Dedifferentiated amniotic fluid mesenchymal stem cell (primary cell): ENCODE results near the gene OR52B6.
"Not testable (repeated sequence)": the region's sequence is repeated elsewhere in the genome, so short reads cannot be mapped to it uniquely, and the experiment has no call there.

Source experiments
- DNase-seq: peaks from one replicate; pipeline ENCODE4 v3.0.0-alpha.2; 2016; ENCODE audit errors: extremely low spot score

Gene OR52B6

DNA sequence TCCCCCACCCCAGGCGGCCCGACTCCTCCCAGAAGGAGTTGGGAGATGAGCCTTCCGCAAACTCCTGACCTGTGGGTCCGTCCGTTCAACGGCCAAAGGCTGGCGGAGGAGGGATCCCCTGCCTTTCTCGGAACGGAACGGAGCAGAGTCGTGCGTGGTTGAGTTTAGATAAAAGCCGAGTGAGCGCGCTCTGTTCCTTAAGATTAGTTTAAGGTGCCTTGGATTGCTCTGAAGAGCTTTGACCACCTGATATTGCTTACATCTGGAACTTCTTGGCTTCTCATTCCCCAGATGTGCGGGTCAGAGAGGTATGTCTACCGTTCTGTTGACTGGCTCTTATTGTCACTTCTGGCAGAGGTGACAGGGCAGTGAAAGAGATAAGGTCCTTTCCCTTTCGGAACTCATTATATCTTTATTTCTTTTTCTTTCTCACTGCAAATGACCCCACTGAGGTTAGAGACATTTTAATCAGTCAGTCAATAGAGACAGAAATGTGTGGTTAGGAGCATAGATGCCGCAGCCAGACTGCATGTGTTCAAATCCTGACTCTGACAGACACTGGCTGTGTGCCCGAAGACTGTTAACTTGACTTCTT is 16.0 kb downstream of the OR52B6 start, which contains the start of gene TRIM6:
TSS of gene TRIM6 (plus strand) at position 31 of the 595 bp plus-strand sequence. CDS start at position 292, 261 bp downstream.
- no peak for DNase-seq

- no peak for DNase-seq
Measured at GRCh38 chr11:5597953-5598352, 17.3 kb downstream of the OR52B6 start.

GRCh38 chr11:5600374-5600851 is 19.7 kb downstream of the OR52B6 start:
- DNase-seq: peak; percentile 33

- DNase-seq: not testable (repeated sequence)
Measured at GRCh38 chr11:5602791-5603190, 22.1 kb downstream of the OR52B6 start.

DNA sequence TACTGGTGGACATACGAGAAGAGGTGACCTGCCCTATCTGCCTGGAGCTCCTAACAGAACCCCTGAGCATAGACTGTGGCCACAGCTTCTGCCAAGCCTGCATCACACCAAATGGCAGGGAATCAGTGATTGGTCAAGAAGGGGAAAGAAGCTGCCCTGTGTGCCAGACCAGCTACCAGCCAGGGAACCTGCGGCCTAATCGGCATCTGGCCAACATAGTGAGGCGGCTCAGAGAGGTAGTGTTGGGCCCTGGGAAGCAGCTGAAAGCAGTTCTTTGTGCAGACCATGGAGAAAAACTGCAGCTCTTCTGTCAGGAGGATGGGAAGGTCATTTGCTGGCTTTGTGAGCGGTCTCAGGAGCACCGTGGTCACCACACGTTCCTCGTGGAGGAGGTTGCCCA is 22.6 kb downstream of the OR52B6 start:
- DNase-seq: no peak

DNA sequence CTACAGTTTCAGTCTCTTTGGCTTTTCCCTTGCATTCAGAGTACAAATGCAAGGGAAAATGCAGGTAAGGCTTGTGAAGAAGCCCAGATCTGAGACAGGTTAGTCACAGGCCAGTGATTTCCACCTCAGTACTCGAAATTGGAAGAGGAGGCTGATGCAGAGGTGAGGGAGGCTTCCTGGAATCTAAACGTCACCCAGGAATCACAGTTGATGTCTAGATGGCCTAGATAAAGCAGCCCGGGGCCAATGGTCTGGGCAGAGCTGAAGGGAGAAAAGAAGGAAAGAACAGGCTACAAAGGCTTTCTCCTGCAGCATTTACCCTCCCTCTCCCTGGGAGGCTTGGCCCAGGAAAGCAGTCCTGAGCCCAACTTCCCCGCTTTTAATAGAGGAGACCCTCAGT is 24.2 kb downstream of the OR52B6 start:
- no peak for DNase-seq

DNA sequence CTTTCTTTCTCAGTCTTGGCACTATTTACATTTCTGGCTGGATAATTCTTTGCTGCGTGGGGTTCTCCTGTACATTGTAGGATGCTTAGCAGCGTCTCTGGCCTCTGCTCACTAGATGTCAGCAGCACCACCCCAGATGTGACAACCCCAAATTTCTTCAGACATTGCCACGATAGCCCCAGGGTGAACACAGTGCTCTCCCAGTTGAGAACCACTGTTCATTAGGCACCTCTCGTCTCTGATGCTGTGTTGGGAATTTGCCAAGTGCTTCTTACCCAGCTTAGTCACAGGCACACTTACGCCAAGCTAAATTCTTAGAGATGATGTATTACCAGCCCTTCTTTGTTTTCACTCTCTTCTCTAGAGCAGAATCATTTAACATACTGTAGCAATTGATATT is 25.2 kb downstream of the OR52B6 start:
- peak; percentile 67 for DNase-seq

- DNase-seq: no peak
Measured at GRCh38 chr11:5608808-5609207, 28.1 kb downstream of the OR52B6 start.

DNA sequence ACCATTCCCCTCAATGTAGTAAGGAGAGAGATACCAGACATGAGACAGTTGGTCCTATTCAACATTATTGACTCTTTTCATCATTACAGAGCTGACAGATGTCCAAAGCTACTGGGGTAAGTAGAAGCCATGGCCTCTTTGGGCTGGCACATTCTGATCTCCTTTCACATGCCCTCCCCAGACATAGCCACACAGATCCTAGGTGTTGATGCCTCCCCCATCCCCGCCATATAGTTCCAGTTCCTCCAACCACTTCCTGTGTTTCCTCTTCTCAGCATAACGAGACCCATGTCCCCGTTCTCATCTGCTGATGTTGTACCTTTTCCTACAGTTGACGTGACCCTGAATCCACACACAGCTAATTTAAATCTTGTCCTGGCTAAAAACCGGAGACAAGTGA is 29.8 kb downstream of the OR52B6 start:
- no peak for DNase-seq

DNA sequence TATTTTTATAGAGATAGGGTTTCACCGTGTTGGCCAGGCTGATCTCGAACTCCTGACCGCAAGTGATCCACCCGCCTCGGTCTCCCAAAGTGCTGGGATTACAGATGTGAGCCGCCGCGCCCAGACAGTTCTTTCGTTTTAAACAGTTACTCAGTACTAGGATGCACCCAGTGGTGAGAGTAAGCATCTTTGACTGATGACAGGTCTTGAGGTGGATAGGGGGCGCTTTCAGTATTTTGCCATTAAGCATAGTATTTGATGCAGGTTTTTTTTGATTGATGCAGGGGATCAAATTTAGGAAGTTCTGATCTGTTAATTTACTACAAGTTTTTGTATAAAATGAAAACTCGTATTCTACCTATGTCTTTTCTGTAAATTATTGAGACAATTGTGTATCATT is 30.9 kb downstream of the OR52B6 start:
- DNase-seq: no peak

DNA sequence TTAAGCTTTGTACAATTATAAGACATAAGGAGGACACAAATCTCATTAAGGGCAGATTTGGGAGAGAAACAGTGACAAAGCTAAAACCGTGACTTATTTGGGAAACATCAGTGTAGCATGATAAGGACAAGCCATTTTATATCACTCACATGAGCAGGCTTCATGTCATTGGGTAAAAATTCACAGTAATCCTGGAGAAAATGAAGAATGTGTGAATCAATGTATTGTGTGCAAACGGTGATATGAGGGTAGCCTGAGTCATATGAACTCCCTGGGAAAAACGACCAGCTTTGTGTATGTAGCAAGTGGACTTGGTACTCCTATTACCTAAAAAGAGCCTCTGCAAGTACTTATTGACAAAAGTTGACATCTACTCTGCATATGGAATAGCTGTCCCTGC is 38.1 kb downstream of the OR52B6 start:
- no peak for DNase-seq

DNA sequence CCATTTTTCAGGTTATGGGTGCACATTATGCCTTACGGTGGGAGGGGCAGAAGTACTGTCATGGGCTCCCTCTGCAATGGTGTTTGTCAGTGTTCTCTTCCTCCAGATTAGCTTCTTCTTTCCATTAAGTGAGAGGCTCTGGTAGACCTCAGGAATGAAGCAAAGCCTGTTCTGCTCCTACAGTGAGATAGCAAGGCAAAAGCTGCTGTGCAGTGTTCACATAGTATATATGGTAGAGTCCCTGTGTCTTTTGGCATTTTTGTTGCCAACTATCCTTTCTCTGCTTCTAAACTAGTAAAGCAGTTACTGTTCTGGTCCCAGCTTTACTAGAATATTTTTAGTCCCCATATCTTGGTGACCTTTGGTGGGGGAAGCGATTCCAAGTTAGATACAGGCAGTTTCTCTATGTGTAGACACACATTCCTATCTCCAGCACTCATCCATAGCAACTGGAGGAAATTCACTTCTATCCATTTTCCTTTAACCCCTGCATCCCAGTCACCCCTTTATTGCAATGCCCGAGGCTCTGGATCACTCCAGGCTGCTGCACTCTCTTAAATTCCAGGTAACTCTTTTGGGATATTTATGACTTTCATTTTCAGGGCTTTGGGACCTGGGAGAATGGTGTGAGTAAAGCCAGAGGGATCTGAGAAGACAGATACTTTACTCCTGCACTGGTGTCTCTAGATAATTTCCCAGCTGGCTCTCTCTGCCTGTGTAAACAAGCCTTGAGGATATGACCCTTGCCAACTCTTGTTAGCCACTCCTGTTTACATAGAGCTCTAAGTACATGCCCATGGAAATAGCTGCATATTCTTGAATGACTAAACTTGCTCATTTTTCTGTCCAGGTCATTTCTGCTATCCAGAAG is 40.2 kb downstream of the OR52B6 start:
- peak; percentile 71 for DNase-seq

DNA sequence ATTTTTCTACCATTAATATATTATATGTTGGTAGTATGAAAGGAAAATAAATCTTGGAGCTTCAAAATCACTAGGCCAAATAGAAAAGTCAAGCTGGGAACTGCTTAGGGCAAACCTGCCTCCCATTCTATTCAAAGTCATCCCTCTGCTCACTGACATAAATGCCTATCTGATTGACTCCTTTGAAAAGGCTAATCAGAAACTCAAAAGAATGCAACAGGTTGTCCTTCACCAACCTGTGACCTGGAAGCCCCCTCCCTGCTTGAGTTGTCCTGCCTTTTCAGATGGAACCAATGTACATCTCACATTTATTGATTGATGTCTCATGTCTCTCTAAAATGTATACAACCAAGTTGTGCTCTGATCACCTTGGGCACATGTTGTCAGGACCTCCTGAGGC is 40.9 kb downstream of the OR52B6 start:
- DNase-seq: no peak

GRCh38 chr11:5622802-5623201 is 42.1 kb downstream of the OR52B6 start:
- DNase-seq: no peak

DNA sequence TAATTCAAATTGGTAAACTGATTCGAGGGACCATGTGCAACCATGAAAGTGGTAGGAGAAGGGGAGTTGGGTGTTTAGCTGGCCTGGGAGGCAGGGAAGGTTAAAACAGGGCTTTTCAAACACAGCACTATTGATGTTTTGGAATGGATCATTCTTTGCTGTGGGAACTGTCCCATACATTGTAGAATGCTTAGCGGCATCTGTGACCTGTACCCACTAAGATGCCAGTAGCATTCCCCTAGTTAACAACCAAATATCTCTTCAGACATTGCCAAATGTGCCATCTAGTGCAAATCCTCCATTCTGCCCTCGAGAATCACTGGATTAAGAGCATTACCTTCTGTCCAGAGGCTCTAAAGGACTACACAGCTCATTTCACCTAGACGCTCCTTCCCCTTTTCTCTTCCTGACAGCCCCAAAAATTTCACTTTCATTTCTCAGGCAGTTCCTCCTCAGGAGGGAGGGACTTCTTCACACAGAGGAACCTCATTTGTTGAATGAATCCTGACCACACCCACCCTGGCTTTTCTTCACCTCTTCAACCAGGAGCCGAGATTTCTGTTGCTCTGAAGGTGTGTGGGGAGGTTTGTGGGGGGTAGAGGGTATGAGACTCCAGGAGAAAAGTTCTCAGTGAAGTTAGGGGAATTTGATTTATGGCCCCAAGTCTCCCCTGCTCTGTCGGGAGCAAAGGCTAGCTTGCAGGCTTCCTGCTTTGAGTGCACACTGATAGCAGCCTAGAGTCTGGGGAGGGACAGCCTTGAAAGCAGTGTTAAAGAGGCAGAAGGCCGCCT is 44.0 kb downstream of the OR52B6 start, which contains the start of gene TRIM34:
TSS of gene TRIM34 (plus strand) at position 513 of the 791 bp plus-strand sequence. CDS start 7,331 bp downstream, outside the sequence.
- DNase-seq: peak; percentile 60

DNA sequence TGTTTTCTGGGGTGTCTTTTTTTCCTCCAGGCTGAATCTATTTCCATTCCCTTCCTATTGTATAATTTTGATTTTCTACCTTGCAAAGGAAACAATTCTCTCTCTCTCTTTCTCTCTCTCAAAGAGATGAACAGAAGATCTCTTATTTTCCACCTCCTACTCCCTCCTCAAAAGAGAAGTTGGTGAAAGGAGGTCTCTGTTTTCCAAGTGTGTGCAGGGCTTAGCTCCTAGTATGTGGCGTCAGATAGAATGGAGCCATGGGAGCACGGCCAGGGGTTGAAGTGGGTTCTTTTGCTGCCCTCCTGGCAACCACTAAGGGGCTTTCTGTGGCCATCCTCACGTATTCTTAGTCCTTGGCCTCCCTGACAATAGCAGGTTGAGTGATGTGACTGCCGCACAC is 44.6 kb downstream of the OR52B6 start:
- DNase-seq: no peak

GRCh38 chr11:5626196-5626595 is 45.5 kb downstream of the OR52B6 start:
- no peak for DNase-seq

DNA sequence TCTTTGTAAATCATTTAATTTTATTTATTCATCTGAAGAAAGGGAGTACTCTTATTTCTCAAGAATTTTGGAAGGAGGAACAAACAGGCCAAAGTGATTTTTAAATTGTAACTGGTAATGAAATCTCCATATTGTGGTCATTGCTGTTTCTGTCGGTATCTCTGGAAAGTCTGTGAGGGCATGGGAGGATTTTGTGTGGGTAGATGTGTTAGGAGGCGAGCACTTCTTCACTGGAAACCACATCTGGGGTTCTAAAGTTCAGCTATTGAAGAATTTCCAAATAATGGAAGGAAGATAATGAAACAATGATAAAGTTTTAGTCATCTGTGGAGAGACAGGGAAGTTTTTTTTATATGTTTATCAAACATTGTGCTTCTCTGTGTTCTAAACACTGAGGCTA is 50.7 kb downstream of the OR52B6 start:
- no peak for DNase-seq
